ENCODE data around the gene SDK1. TPM values are rescaled to one million over a fixed set of nuclear protein-coding genes. Genes with fewer than 3 reads are reported as not detected.

The SDK1 gene
- total RNA-seq, 4 donors from 2014 or later, result 7.5 to 35.0 (median 10.2) TPM

GRCh38 chr7:3942276-3942675 is 641.2 kb downstream of the SDK1 start:
- TF ChIP-seq CTCF (IDR thresholded peaks at IDR 0.05; ENCODE audit: low read depth), result no peak

GRCh38 chr7:3942816-3943745 is 642.0 kb downstream of the SDK1 start:
- no peak for TF ChIP-seq CTCF (IDR thresholded peaks at IDR 0.05; ENCODE audit: low read depth)

- TF ChIP-seq CTCF (IDR thresholded peaks at IDR 0.05; ENCODE audit: low read depth), result no peak
These were observed 642.9 kb downstream of the SDK1 start for GRCh38 chr7:3943779-3944520.

- TF ChIP-seq CTCF (IDR thresholded peaks at IDR 0.05; ENCODE audit: low read depth), result no peak
These were observed 648.2 kb downstream of the SDK1 start for GRCh38 chr7:3949242-3949640.

GRCh38 chr7:3950249-3950648 is 649.2 kb downstream of the SDK1 start:
- no peak for TF ChIP-seq CTCF (IDR thresholded peaks at IDR 0.05; ENCODE audit: low read depth)

GRCh38 chr7:3951316-3952055 is 650.4 kb downstream of the SDK1 start:
- TF ChIP-seq CTCF (IDR thresholded peaks at IDR 0.05; ENCODE audit: low read depth), result no peak
